Activated CD4-positive, alpha-beta T cell treated with anti-CD3 and anti-CD28 coated beads, Interleukin-2, amount 10 ng/mL, durations not matched to agents 7 days and 5 days (primary cell): ENCODE data around the gene TIMM13. TPM values are rescaled to one million over a fixed set of nuclear protein-coding genes. Genes with fewer than 3 reads are reported as not detected.
"Not testable (repeated sequence)": the region's sequence is repeated elsewhere in the genome, so short reads cannot be mapped to it uniquely, and the experiment has no call there.

ENCODE experiments used
- CTCF ChIA-PET: fragments of 350-600 bp; sonication (Branson Sonifier 250); formaldehyde crosslinking; loops from one replicate; lab custom pipeline; 2021; ENCODE audit warnings: antibody characterized with exemption; lab: Charles Lee
- POLR2A ChIA-PET: fragments of 350-600 bp; sonication (Branson Sonifier 250); formaldehyde crosslinking; loops from one replicate; lab custom pipeline; 2021; ENCODE audit warnings: antibody characterized with exemption; lab: Charles Lee
- DNase-seq: peaks from one replicate; pipeline ENCODE4 v3.0.0-alpha.2; 2020
- H3K27ac Mint-ChIP-seq: one replicate; pipeline ENCODE4 v1.8.0; 2021; ENCODE audit warnings: mild to moderate bottlenecking, moderate library complexity, mixed read lengths
- H3K27me3 Mint-ChIP-seq: one replicate; pipeline ENCODE4 v1.8.0; 2021; ENCODE audit warnings: mixed read lengths
- H3K36me3 Mint-ChIP-seq: one replicate; pipeline ENCODE4 v1.8.0; 2021; ENCODE audit warnings: low read depth, mixed read lengths
- H3K4me1 Mint-ChIP-seq: one replicate; pipeline ENCODE4 v1.8.0; 2021; ENCODE audit warnings: mixed read lengths
- H3K4me3 Mint-ChIP-seq: one replicate; pipeline ENCODE4 v1.8.0; 2021; ENCODE audit warnings: mild to moderate bottlenecking, moderate library complexity, mixed read lengths
- H3K9me3 Mint-ChIP-seq: one replicate; pipeline ENCODE4 v1.8.0; 2021; ENCODE audit warnings: mixed read lengths
- total RNA-seq, 2 experiments: library from RNA; stranded (reverse); gene quantifications; one replicate each; pipeline ENCODE4 v1.2.3, GENCODE V29; 2021

TIMM13 gene
- 10 to 100 TPM; 49.0 to 66.4 TPM for total RNA-seq

DNA sequence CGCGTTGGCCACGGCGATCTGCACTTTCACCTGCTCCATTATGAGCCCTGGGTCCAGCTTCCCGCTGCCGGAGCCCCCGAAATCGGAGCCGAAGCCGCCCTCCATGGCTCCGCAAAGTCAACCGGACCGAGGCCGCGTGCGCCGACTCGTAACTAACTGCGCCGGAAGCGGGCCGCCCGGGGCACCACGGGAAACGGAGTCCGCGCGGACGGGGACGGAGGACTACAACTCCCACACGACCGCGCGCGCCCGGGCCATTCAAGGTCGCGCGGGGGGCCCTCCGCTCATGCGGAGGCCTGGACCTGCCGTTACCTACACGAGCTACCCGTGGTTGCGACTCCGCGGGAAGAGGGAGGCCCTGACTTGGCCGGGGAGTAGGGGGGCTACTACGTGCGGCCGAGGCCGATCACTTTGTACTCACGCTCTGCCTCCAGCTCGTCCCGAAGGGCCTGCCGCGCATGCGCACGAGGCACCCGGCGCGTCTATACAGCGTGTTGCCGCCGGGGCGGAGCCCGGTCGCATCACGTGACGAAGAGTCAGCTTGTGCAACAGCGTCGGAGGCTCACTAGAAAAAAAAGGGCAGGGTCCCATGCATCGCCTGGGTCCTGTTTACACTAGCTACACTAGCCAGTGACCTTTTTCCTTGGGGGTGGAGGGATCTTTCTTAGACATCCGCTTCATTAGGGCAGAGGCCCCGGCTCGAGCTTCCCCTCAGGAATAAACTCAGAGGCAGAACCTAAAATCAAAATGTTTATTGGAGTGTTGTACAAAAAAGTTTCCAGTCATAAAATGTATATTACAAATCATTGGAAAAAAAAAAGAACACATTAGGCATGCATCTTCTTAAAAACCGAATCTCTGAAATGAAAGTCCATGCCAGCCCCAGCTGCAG, at the start of gene TIMM13:
TSS of gene TIMM13 (minus strand) at position 158 of the 892 bp plus-strand sequence. CDS start at position 105, 53 bp downstream.
- Mint-ChIP-seq H3K27ac (peak within 1 kb of the TSS; percentile 96), H3K4me1 (peaks cover 12% of the 10 kb centered on the region), H3K27me3 (no peaks in the 10 kb centered on the region), H3K4me3 (peak within 1 kb of the TSS; percentile 91), H3K36me3 (peaks cover 13% of the 10 kb centered on the region), H3K9me3 (no peaks in the 10 kb centered on the region)
- ChIA-PET POLR2A (interaction anchor here (1.0 kb wide), 1 partner anchor 29 kb away, joined by 3 read pairs; no protein-coding TSS in a partner anchor), CTCF (interaction anchor here (0.9 to 1.3 kb wide), 6 partner anchors 11 to 50 kb away, joined by 3 to 5 read pairs (median 4); partner anchors contain the start of gene GADD45B)
- peak; percentile 96 for DNase-seq

DNA sequence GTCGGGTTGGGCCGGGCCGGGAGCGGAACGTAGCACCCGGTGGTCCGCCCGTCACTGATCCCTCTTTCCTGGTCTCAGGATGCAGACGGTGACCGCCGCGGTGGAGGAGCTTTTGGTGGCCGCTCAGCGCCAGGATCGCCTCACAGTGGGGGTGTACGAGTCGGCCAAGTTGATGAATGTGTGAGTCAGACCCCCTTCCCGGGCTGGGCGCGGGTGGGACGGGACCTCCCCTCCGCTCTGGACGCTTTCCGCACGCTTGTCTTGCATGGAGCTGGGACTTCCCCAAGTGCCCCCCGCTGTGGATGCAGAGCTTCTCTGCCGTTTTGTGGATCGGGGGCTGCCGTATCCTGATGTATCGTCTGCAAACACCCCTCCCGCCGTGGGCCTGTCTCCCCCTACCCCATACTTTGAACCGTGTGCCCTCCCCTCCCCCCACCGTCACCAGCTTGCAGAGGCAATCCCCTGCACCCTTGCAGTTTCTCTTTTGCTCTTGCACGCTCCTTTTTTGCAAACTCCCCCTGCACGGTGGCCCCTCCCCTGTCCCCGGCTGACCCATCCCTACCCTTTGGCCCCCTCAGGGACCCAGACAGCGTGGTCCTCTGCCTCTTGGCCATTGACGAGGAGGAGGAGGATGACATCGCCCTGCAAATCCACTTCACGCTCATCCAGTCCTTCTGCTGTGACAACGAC, 49.2 kb upstream of the TIMM13 start:
- peaks cover 25% of the 10 kb centered on the region for H3K36me3 Mint-ChIP-seq
- H3K4me3 Mint-ChIP-seq = peak overlapping the region; percentile 99
- H3K9me3 Mint-ChIP-seq = peaks cover 4% of the 10 kb centered on the region
- CTCF ChIA-PET = interaction anchor here (0.6 to 3.5 kb wide), 19 partner anchors 8 to 344 kb away, joined by 3 to 30 read pairs (median 3); partner anchors contain the start of genes LMNB2 and TIMM13
- POLR2A ChIA-PET = interaction anchor here (0.7 to 2.3 kb wide), 15 partner anchors 12 to 160 kb away, joined by 3 to 27 read pairs (median 6); partner anchors contain the start of gene LMNB2
- peak overlapping the region; percentile 88 for H3K27ac Mint-ChIP-seq
- no peaks in the 10 kb centered on the region for H3K27me3 Mint-ChIP-seq
- peaks cover 17% of the 10 kb centered on the region for H3K4me1 Mint-ChIP-seq
- DNase-seq = peak; percentile 80

DNA sequence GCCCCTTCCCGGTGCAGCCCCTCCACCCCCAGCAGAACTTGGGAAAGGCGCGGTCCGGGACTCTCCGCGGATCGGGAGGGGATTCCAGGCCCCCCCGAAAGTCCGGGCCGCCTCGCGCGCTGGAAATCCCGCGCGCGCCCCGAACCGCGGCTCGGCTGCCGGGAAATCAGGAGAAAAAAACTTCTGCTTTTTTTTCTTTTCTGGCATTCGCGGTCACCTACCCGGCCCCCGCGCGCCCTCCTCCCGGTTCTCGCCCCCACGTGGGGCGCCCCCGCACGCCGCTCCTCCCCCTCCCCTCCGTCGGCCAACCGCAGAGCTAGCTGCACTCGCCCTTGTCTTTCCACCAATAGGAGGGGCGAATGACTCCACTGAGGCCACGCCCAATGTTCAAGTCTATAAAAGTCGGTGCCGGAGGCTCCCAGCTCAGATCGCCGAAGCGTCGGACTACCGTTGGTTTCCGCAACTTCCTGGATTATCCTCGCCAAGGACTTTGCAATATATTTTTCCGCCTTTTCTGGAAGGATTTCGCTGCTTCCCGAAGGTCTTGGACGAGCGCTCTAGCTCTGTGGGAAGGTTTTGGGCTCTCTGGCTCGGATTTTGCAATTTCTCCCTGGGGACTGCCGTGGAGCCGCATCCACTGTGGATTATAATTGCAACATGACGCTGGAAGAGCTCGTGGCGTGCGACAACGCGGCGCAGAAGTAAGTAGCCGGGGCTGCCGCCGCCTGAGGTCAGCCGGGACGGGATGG, 48.5 kb upstream of the TIMM13 start, which contains the start of gene GADD45B:
TSS of gene GADD45B (plus strand) at position 426 of the 749 bp plus-strand sequence. CDS start at position 658, 232 bp downstream.
- CTCF ChIA-PET = interaction anchor here (0.6 to 3.5 kb wide), 22 partner anchors 9 to 742 kb away, joined by 3 to 30 read pairs (median 3); partner anchors contain the start of genes LMNB2 and TIMM13
- H3K4me3 Mint-ChIP-seq = peak within 1 kb of the TSS; percentile 99
- peaks cover 19% of the 10 kb centered on the region for H3K4me1 Mint-ChIP-seq
- POLR2A ChIA-PET = interaction anchor here (0.6 to 2.3 kb wide), 16 partner anchors 12 to 1026 kb away, joined by 3 to 27 read pairs (median 6); partner anchors contain the start of gene LMNB2
- H3K27me3 Mint-ChIP-seq = no peaks in the 10 kb centered on the region
- H3K27ac Mint-ChIP-seq = peak within 1 kb of the TSS; percentile 88
- DNase-seq = peak; percentile 97
- H3K9me3 Mint-ChIP-seq = no peaks in the 10 kb centered on the region
- peaks cover 25% of the 10 kb centered on the region for H3K36me3 Mint-ChIP-seq

DNA sequence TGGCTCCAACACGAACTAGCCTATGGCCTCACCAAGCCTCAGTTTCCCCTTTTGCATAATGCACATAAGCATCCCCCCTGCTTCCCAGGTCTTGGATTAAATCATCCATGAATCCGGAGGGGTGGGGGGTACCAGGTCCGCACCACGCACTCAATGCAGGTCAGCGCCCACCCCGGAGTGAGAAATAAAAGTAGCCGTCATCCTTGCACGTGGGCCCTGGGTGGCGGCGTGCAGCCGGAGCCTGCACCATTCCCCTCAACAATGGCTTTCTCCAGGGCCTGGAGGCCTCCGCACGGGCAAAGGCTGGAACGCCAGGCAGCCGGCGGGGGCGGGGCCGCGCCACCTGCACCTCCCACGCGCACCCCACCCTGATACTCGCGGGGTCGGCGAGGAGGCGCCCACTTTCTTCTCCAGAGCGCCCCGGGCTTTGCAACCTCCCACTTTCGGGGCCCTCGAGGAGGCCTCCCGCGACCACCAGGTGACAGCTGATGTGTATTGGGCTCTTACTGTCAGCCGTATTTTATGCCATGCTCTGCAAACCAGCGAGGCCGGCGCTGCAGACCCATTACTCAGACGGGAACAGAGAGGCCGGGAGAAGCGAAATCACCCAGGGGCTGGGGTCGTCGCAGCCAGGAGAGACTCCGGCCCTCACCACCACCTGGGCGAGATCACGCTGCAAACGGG, 47.8 kb upstream of the TIMM13 start:
- DNase-seq = peak; percentile 62
- Mint-ChIP-seq H3K9me3 (no peaks in the 10 kb centered on the region), H3K27ac (peak overlapping the region; percentile 72), H3K27me3 (no peaks in the 10 kb centered on the region), H3K4me1 (peaks cover 19% of the 10 kb centered on the region), H3K36me3 (peaks cover 25% of the 10 kb centered on the region), H3K4me3 (peak overlapping the region; percentile 99)
- ChIA-PET CTCF (interaction anchor here (0.6 to 3.5 kb wide), 15 partner anchors 9 to 743 kb away, joined by 3 to 30 read pairs (median 3); partner anchors contain the start of gene TIMM13), POLR2A (interaction anchor here (0.6 to 2.3 kb wide), 12 partner anchors 19 to 1027 kb away, joined by 3 to 27 read pairs (median 8); partner anchors contain the start of gene LMNB2)

DNA sequence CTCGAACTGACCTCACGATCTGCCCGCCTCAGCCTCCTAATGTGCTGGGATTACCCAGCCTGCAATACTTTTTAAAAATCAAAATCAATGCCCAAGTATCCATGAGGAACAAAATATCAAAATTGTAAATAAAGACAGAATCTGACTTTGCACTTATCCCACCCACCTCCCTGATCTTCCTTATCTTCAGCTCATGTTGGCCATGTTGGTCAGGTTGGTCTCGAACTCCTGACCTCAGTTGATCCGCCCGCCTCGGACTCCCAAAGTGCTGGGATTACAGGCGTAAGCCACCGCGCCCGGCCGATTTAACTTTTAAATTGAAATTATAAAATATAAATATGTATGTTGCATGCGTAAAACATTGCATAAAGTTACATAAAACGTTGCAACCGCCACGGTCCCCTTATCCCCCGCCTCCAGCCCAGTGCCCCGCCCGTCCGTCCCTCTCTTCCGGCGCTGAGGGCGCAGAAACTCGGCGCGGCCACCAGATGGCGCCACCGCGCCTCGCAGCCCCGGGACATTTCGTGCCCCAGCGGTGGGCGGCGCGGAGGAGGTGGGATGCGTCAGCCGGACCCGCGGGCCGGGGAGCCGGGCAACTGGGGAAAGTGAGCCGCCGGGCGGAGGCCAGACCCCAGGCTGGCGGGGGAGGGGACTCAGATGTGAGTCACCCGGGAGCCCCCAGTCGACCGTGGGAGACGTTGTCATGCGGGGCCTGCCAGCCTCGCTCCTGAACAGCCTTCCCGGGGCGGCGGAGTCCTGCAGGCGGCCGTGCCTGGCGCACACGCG, 47.0 kb upstream of the TIMM13 start:
- CTCF ChIA-PET = interaction anchor here (0.8 to 4.1 kb wide), 8 partner anchors 105 to 163 kb away, joined by 3 to 28 read pairs (median 4); no protein-coding TSS in a partner anchor
- Mint-ChIP-seq H3K4me3 (peak overlapping the region; percentile 99), H3K27me3 (no peaks in the 10 kb centered on the region), H3K27ac (peak overlapping the region; percentile 72), H3K9me3 (no peaks in the 10 kb centered on the region), H3K36me3 (peaks cover 25% of the 10 kb centered on the region), H3K4me1 (peaks cover 16% of the 10 kb centered on the region)
- POLR2A ChIA-PET = interaction anchor here (0.7 kb wide), 1 partner anchor 163 kb away, joined by 3 read pairs; no protein-coding TSS in a partner anchor
- DNase-seq = peak; percentile 83

DNA sequence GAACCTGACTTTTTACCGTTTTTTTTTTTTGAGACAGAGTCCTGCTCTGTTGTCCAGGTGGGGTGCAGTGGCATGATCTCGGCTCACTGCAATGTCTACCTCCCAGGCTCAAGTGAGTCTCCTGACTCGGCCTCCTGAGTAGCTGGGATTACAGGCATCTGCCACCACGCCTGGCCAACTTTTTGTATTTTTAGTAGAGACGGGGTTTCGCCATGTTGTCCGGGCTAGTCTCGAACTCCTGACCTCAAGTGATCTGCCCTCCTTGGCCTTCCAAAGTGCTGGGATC, 42.5 kb upstream of the TIMM13 start:
- H3K4me1 Mint-ChIP-seq = peaks cover 18% of the 10 kb centered on the region
- peak overlapping the region; percentile 81 for H3K27ac Mint-ChIP-seq
- H3K36me3 Mint-ChIP-seq, H3K9me3 Mint-ChIP-seq, H3K4me3 Mint-ChIP-seq, POLR2A ChIA-PET, DNase-seq, H3K27me3 Mint-ChIP-seq: not testable (repeated sequence)
- CTCF ChIA-PET = interaction anchor here (1.1 to 1.6 kb wide), 2 partner anchors 8 to 151 kb away, joined by 3 read pairs; no protein-coding TSS in a partner anchor

DNA sequence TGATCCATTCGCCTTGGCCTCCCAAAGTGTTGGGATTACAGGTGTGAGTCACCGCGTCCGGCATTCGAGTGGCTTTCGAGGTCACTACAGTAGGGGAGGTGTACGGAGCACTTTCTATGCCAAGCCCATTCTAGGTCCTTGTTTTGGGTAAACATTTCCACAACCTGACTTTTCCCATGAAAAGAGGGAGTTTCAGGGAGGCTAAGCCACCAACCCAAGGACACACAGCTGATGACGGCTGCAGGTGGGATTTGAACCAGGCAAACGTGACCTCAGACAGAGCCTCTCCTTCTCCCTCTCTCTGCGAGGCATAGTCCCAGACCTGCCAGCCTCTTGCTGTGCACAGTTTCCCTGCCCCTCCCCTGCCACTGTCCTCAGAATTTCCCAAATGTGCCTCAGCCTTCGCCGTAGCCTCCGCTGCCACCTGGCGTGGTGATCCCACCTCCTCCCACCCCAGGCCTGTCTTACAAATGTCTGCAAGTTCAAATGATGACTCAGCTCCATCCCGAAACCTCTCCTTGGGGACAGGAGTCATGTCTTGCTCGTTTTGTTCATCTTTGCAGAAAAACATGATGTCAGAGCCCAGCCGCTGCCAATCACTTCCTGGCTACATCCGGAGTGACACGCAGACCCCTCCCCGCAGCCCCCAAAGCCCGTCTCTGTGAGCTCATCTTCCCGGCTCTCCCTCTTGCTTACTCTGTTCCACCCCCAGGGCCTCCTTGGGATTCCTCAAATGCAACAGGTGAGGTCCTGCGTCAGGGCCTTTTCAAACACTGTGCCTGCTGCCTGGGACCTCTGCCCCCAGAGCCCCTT, 41.9 kb upstream of the TIMM13 start:
- ChIA-PET CTCF (interaction anchor here (0.6 to 1.8 kb wide), 5 partner anchors 7 to 897 kb away, joined by 3 to 8 read pairs (median 3); no protein-coding TSS in a partner anchor), POLR2A (no interaction called here)

DNA sequence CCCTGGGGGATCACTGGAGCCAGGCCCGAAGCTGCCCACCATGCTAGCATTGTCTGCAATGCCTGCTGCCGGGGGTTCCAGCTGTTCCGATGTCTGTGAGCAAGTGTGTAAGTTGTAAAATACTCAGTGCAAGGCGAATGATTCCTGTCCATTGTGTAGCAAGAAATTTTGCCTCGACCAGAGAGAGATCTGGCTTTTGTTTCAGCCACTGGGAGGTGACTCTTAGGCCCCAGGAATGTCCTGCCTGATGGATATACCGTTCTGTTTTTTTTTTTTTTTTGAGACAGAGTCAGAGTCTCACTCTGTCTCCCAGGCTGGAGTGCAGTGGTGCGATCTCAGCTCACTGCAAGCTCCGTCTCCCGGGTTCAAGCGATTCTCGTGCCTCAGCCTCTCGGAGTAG, 41.2 kb upstream of the TIMM13 start:
- peaks cover 18% of the 10 kb centered on the region for H3K4me1 Mint-ChIP-seq
- CTCF ChIA-PET = interaction anchor here (0.6 to 1.8 kb wide), 3 partner anchors 143 to 893 kb away, joined by 3 to 8 read pairs (median 4); no protein-coding TSS in a partner anchor
- DNase-seq = no peak
- POLR2A ChIA-PET = no interaction called here
- H3K4me3 Mint-ChIP-seq = no peak overlapping the region
- H3K36me3 Mint-ChIP-seq = no peaks in the 10 kb centered on the region
- no peaks in the 10 kb centered on the region for H3K9me3 Mint-ChIP-seq
- peak overlapping the region; percentile 19 for H3K27ac Mint-ChIP-seq
- H3K27me3 Mint-ChIP-seq = no peaks in the 10 kb centered on the region

More for the DNA sequence above, 41.9 kb upstream of the TIMM13 start:
- Mint-ChIP-seq H3K27me3 (no peaks in the 10 kb centered on the region), H3K27ac (peak overlapping the region; percentile 81), H3K36me3 (no peaks in the 10 kb centered on the region), H3K4me1 (peaks cover 18% of the 10 kb centered on the region), H3K9me3 (no peaks in the 10 kb centered on the region), H3K4me3 (no peak overlapping the region)
- DNase-seq = peak; percentile 29

DNA sequence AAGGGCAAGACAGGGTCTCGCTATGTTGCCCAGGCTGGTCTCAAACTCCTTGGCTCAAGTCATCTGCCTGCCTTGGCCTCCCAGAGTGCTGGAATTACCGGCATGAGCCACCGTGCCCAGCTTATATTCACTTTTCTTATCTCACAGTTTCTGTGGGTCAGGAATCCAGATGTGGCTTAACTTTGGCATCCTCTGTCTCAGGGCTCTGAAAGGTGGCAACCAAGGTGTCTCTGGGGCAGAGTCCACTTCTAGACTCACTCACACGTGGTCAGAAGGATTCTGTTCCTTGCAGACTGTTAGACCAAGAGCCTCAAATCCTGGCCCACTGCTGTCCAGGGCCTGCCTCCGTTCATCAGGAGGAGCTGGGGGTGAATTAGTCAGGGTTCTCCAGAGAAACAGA, 37.0 kb upstream of the TIMM13 start:
- DNase-seq = no peak

DNA sequence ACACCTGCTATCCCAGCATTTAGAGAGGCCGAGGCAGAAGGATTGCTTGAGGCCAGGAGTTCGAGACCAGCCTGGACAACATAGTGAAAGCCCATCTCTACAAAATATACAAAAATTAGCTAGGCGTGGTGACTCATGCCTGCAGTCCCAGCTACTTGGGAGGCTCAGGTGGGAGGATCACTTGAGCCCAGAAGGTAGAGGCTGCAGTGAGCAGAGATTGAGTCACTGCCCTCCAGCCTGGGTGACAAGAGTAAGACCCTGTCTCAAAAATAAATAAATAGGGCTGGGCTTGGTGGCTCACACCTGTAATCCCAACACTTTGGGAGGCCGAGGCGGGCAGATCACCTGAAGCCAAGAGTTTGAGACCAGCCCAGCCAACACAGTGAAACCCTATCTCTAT, 36.3 kb upstream of the TIMM13 start:
- CTCF ChIA-PET = interaction anchor here (0.6 to 1.2 kb wide), 4 partner anchors 12 to 147 kb away, joined by 3 to 4 read pairs (median 4); partner anchors contain the start of gene GADD45B
- not testable (repeated sequence) for H3K9me3 Mint-ChIP-seq
- peak overlapping the region; percentile 25 for H3K27ac Mint-ChIP-seq

More for the DNA sequence above, 37.0 kb upstream of the TIMM13 start:
- peaks cover 34% of the 10 kb centered on the region for H3K4me1 Mint-ChIP-seq
- no peaks in the 10 kb centered on the region for H3K9me3 Mint-ChIP-seq
- CTCF ChIA-PET = interaction anchor here (0.6 to 1.4 kb wide), 3 partner anchors 12 to 149 kb away, joined by 3 to 4 read pairs (median 3); no protein-coding TSS in a partner anchor
- H3K27ac Mint-ChIP-seq = no peak overlapping the region
- POLR2A ChIA-PET = interaction anchor here (0.5 to 0.6 kb wide), 2 partner anchors 12 to 95 kb away, joined by 3 to 4 read pairs; partner anchors contain the start of gene GADD45B
- H3K4me3 Mint-ChIP-seq = no peak overlapping the region
- H3K27me3 Mint-ChIP-seq = no peaks in the 10 kb centered on the region
- H3K36me3 Mint-ChIP-seq = peaks cover 8% of the 10 kb centered on the region

More for the DNA sequence above, 36.3 kb upstream of the TIMM13 start:
- Mint-ChIP-seq H3K4me1 (peaks cover 27% of the 10 kb centered on the region), H3K4me3 (peak overlapping the region; percentile 27)
- not testable (repeated sequence) for DNase-seq, H3K27me3 Mint-ChIP-seq, H3K36me3 Mint-ChIP-seq
- POLR2A ChIA-PET = interaction anchor here (0.6 kb wide), 1 partner anchor 96 kb away, joined by 4 read pairs; no protein-coding TSS in a partner anchor
